Upper lobe of left lung (tissue), 6 donors: ENCODE measurements around the gene SMAD3. TPM values are rescaled to one million over a fixed set of nuclear protein-coding genes. Genes with fewer than 3 reads are reported as not detected.
"Not testable (repeated sequence)": the region's sequence is repeated elsewhere in the genome, so short reads cannot be mapped to it uniquely, and the experiment has no call there.

ENCODE experiments used
- ATAC-seq, 2 donors: fragments of 200-7000 bp; cut with Tn5 transposase; one replicate each; pipeline ENCODE4 v1.9.1; 2022; ENCODE audit warnings: mild to moderate bottlenecking in 2 of 2, moderate library complexity in 2 of 2; ENCODE audit not compliant: low FRiP score in 2 of 2
- DNase-seq, 2 donors: peaks; one replicate each; pipeline ENCODE4 v3.0.0-alpha.2; 2019 to 2020
- H3K27ac ChIP-seq, 4 donors: fragments of 200-600 bp; sonication (generic); one replicate each; pipeline ENCODE4 v1.5.1; 2016 to 2019
- H3K27me3 ChIP-seq, 4 donors: fragments of 200-600 bp; sonication (generic); one replicate each; pipeline ENCODE4 v1.5.1; 2017 to 2019
- H3K36me3 ChIP-seq, 4 donors: fragments of 200-600 bp; sonication (generic); one replicate each; pipeline ENCODE4 v1.5.1; 2016 to 2019
- H3K4me1 ChIP-seq, 4 donors: fragments of 200-600 bp; sonication (generic); one replicate each; pipeline ENCODE4 v1.5.1; 2018 to 2019
- H3K4me3 ChIP-seq, 4 donors: fragments of 200-600 bp; sonication (generic); one replicate each; pipeline ENCODE4 v1.5.1; 2017 to 2019; ENCODE audit warnings: mild to moderate bottlenecking in 2 of 4, moderate library complexity in 1 of 4
- H3K9me3 ChIP-seq, 4 donors: fragments of 200-600 bp; sonication (generic); one replicate each; pipeline ENCODE4 v1.5.1; 2018 to 2019
- EP300 ChIP-seq, 4 donors: sonication (generic); formaldehyde crosslinking; IDR thresholded peaks; one replicate each; pipeline ENCODE4 v1.5.1; 2017; ENCODE audit warnings: antibody characterized with exemption in 4 of 4, control low read depth in 2 of 4
- POLR2A ChIP-seq, 4 donors: fragments of 450-650 bp; IDR thresholded peaks; one replicate each; pipeline ENCODE4 v1.5.1; 2016 to 2017; ENCODE audit warnings: antibody characterized with exemption in 4 of 4, mild to moderate bottlenecking in 2 of 4
- POLR2AphosphoS5 ChIP-seq, 2 donors: sonication (generic); formaldehyde crosslinking; IDR thresholded peaks; one replicate each; pipeline ENCODE4 v1.5.1; 2017; ENCODE audit warnings: antibody characterized with exemption in 2 of 2
- WGBS, 2 donors: methylation state at CpG; one replicate each; pipeline ENCODE4 v1.1.5; 2017 to 2018; 5-methylcytosine and 5-hydroxymethylcytosine counted together
- total RNA-seq, 6 donors: library from RNA; depleted of rRNA in 4 of 6; stranded (reverse); fragments of >200 nt in 4 of 6; gene quantifications; one replicate each; pipeline versions ENCODE4 v1.1.0 to v1.2.1, GENCODE V29; 2016 to 2021
- TF ChIP-seq, protein P1 (sequence below), 6 experiments: fragments of 450-650 bp in 4 of 6; fragments of 200-600 bp in 2 of 6; sonication (generic) in 2 of 6; IDR thresholded peaks; one replicate each; pipeline ENCODE4 v1.5.1; 2016 to 2019; ENCODE audit warnings: antibody characterized with exemption in 6 of 6
- donor health status: DM: no; HTN: no; CAD: no; lungs with moderate emphysema.
- donor health status: DM: no; HTN: yes; CAD: no; lungs with severe emphysema.

SMAD3 gene
- total RNA-seq, 6 donors from 2014 or later = 31.7 to 44.5 (median 36.3) TPM

DNA sequence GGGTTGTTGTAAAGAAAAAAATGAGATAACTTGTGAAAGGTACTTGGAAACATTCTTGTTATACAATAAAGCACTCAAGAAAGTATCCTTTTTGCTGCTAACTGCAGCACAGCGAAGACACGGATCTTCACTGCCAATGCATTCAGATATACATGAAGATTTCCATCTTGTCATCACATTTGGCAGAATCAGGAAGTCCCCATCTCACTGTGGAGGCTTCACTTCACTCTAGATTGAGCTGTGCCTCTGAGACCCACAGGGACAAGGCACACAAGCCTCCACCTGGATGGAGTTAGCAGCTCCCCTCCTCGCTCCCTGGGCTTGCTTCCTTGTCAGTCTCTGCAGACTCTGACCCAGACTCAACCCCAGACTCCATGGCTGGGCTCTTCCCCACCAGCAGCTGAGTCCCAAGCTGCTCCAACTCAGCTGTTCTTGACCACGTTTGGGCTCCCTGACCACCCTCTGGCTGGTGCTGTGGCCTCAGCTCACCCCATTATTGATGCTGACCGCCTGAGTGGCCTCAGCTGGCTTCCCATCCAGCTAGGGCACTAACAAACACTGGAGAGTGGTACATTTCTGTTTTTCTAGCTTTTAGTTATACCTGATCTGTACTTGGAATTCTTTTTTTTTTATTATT, 45.4 kb upstream of the SMAD3 start:
- no peaks in the 10 kb centered on the region for H3K9me3 ChIP-seq
- 84 to 87% methylated on average over 5 of the region's 5 CpGs for WGBS, 2 donors
- no peaks in the 10 kb centered on the region for H3K27me3 ChIP-seq
- no peak overlapping the region for H3K4me3 ChIP-seq
- TF ChIP-seq POLR2AphosphoS5 (IDR thresholded peaks at IDR 0.05) = no peak
- no peak for TF ChIP-seq POLR2A (IDR thresholded peaks at IDR 0.05)
- TF ChIP-seq, protein P1, sequence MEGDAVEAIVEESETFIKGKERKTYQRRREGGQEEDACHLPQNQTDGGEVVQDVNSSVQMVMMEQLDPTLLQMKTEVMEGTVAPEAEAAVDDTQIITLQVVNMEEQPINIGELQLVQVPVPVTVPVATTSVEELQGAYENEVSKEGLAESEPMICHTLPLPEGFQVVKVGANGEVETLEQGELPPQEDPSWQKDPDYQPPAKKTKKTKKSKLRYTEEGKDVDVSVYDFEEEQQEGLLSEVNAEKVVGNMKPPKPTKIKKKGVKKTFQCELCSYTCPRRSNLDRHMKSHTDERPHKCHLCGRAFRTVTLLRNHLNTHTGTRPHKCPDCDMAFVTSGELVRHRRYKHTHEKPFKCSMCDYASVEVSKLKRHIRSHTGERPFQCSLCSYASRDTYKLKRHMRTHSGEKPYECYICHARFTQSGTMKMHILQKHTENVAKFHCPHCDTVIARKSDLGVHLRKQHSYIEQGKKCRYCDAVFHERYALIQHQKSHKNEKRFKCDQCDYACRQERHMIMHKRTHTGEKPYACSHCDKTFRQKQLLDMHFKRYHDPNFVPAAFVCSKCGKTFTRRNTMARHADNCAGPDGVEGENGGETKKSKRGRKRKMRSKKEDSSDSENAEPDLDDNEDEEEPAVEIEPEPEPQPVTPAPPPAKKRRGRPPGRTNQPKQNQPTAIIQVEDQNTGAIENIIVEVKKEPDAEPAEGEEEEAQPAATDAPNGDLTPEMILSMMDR (IDR thresholded peaks at IDR 0.05) = no peak
- no peak for TF ChIP-seq EP300 (IDR thresholded peaks at IDR 0.05)
- peaks cover 18 to 21% (median 20%) of the 10 kb centered on the region in 4 donors for H3K4me1 ChIP-seq
- ATAC-seq (no peak), DNase-seq (no peak)
- no peaks in the 10 kb centered on the region for H3K36me3 ChIP-seq
- no peak overlapping the region for H3K27ac ChIP-seq

- DNase-seq, H3K9me3 ChIP-seq, H3K36me3 ChIP-seq, H3K27me3 ChIP-seq, H3K27ac ChIP-seq, H3K4me3 ChIP-seq, ATAC-seq: not testable (repeated sequence)
- H3K4me1 ChIP-seq = peaks cover 25 to 28% (median 27%) of the 10 kb centered on the region in 4 donors
- WGBS, 2 donors = 45 to 54% methylated on average over 1 of the region's 2 CpGs
Measured at GRCh38 chr15:67020668-67021067, 44.7 kb upstream of the SMAD3 start.

GRCh38 chr15:67021455-67021854, 43.9 kb upstream of the SMAD3 start:
- Histone ChIP-seq H3K9me3 (no peaks in the 10 kb centered on the region), H3K36me3 (no peaks in the 10 kb centered on the region), H3K4me1 (peaks cover 33 to 36% (median 34%) of the 10 kb centered on the region in 4 donors), H3K27ac (no peak overlapping the region), H3K4me3 (no peak overlapping the region), H3K27me3 (no peaks in the 10 kb centered on the region)
- ATAC-seq (no peak), DNase-seq (no peak)
- TF ChIP-seq, protein P1 (IDR thresholded peaks at IDR 0.05) = no peak
- no peak for TF ChIP-seq POLR2AphosphoS5 (IDR thresholded peaks at IDR 0.05)
- TF ChIP-seq POLR2A (IDR thresholded peaks at IDR 0.05) = no peak
- TF ChIP-seq EP300 (IDR thresholded peaks at IDR 0.05) = no peak

DNA sequence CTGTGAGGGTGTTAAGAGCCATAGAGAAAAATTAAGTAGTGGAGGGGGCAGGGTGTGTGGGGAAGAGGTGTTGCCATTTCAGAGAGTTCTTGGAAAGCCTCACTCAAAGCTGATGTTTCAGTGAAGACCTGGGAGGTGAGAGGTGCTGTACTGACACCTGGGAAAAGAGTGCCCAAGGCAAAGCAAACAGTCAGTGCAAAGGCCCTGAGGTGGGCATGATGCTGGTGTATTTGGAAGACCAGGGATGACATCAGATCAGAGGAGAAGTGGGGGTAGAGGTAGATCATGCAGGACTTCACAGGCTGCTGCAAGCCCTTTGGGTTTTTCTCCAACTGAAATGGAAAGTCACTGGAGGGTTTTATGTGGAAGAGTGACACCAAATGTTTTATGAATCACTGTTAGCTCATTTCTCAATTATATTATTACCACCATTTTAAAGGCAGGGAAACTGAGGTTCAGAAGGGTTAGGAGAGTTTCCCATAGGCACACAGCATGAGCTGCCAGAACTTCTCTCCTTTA, 42.8 kb upstream of the SMAD3 start:
- Histone ChIP-seq H3K27me3 (no peaks in the 10 kb centered on the region), H3K36me3 (no peaks in the 10 kb centered on the region), H3K9me3 (no peaks in the 10 kb centered on the region), H3K27ac (no peak overlapping the region), H3K4me3 (no peak overlapping the region), H3K4me1 (peaks cover 34 to 38% (median 36%) of the 10 kb centered on the region in 4 donors)
- DNase-seq (no peak), ATAC-seq (no peak)
- no peak for TF ChIP-seq POLR2AphosphoS5 (IDR thresholded peaks at IDR 0.05)
- no peak for TF ChIP-seq EP300 (IDR thresholded peaks at IDR 0.05)
- no peak for TF ChIP-seq POLR2A (IDR thresholded peaks at IDR 0.05)
- TF ChIP-seq, protein P1 (IDR thresholded peaks at IDR 0.05) = no peak

- no peak for TF ChIP-seq POLR2A (IDR thresholded peaks at IDR 0.05)
- TF ChIP-seq POLR2AphosphoS5 (IDR thresholded peaks at IDR 0.05) = no peak
- TF ChIP-seq, protein P1 (IDR thresholded peaks at IDR 0.05) = no peak
- no peak for TF ChIP-seq EP300 (IDR thresholded peaks at IDR 0.05)
- H3K27me3 ChIP-seq = no peaks in the 10 kb centered on the region
- H3K9me3 ChIP-seq = no peaks in the 10 kb centered on the region
- H3K4me3 ChIP-seq = no peak overlapping the region
- WGBS, 2 donors = 96 to 100% methylated on average over 6 to 7 of the region's 7 CpGs
- H3K36me3 ChIP-seq = no peaks in the 10 kb centered on the region
- ATAC-seq = no peak
- peak overlapping the region; percentile 28 to 52 (median 42) for H3K27ac ChIP-seq
- peak in 1 of 2 donors; percentile 63 for DNase-seq
- H3K4me1 ChIP-seq = peaks cover 34 to 38% (median 36%) of the 10 kb centered on the region in 4 donors
Measured at GRCh38 chr15:67023517-67024313, 41.7 kb upstream of the SMAD3 start.
